ENCODE measurements around the gene DYNC1I1. TPM values are rescaled to one million over a fixed set of nuclear protein-coding genes. Genes with fewer than 3 reads are reported as not detected.

The DYNC1I1 gene
- total RNA-seq, 2 experiments from 2014 or later: not detected

GRCh38 chr7:95766657-95767056 is 5.7 kb upstream of the DYNC1I1 start:
- ChIA-PET POLR2A (no interaction called here), CTCF (no interaction called here)
- Mint-ChIP-seq H3K9me3 (ENCODE audit: insufficient read depth) (no peaks in the 10 kb centered on the region), H3K27me3 (ENCODE audit: low read depth) (peaks cover 5% of the 10 kb centered on the region), H3K4me3 (no peak overlapping the region), H3K27ac (no peak overlapping the region), H3K36me3 (ENCODE audit: low read depth) (no peaks in the 10 kb centered on the region), H3K4me1 (ENCODE audit: low read depth) (no peaks in the 10 kb centered on the region)
- no peak for DNase-seq
- ATAC-seq: no peak

- Mint-ChIP-seq H3K27ac (no peak overlapping the region), H3K4me1 (ENCODE audit: low read depth) (peaks cover 3% of the 10 kb centered on the region), H3K36me3 (ENCODE audit: low read depth) (no peaks in the 10 kb centered on the region), H3K9me3 (ENCODE audit: insufficient read depth) (no peaks in the 10 kb centered on the region), H3K4me3 (no peak overlapping the region), H3K27me3 (ENCODE audit: low read depth) (peaks cover 21% of the 10 kb centered on the region)
- CTCF ChIA-PET: no interaction called here
- ATAC-seq (no peak), DNase-seq (no peak)
- POLR2A ChIA-PET: no interaction called here
These were observed 622 bp downstream of the DYNC1I1 start for GRCh38 chr7:95772771-95773581.

DNA sequence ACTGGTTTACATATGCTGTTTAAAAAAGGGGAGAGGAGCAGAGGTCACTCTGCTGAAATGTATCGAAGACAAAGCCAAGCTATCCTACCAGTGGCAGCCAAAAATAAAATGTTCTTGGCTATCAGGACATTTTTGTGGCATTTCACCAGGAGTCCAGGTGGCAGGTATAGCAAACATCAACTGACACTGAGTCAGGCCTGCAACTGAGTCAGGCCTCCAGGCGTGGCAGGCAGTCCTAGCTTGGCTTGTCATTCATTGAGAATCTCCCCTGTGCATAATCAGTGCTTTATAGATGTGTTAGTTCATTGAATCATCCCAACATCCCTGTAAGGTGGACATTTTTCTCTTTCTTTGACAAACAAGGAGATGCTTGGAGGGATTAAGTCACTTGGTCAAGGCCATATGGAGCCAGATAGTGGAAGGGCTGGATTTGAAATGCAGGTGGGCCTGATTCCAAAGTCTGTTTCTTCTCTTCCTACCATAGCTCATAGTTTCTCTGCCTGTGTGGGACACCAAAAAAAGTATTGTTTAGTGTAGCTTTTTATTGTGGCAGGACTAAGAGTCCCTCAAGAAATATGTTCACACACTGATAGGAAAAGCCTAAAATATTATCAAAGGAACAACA is 4.3 kb downstream of the DYNC1I1 start:
- no peak for DNase-seq
- H3K36me3 Mint-ChIP-seq (ENCODE audit: low read depth): no peaks in the 10 kb centered on the region
- CTCF ChIA-PET: no interaction called here
- no peak overlapping the region for H3K27ac Mint-ChIP-seq
- no peaks in the 10 kb centered on the region for H3K9me3 Mint-ChIP-seq (ENCODE audit: insufficient read depth)
- POLR2A ChIA-PET: no interaction called here
- H3K4me3 Mint-ChIP-seq: no peak overlapping the region
- H3K27me3 Mint-ChIP-seq (ENCODE audit: low read depth): peaks cover 16% of the 10 kb centered on the region
- ATAC-seq: no peak
- peaks cover 3% of the 10 kb centered on the region for H3K4me1 Mint-ChIP-seq (ENCODE audit: low read depth)

GRCh38 chr7:95777269-95777668 is 4.9 kb downstream of the DYNC1I1 start:
- H3K27ac Mint-ChIP-seq: no peak overlapping the region
- H3K9me3 Mint-ChIP-seq (ENCODE audit: insufficient read depth): no peaks in the 10 kb centered on the region
- H3K4me1 Mint-ChIP-seq (ENCODE audit: low read depth): peaks cover under 1% of the 10 kb centered on the region
- H3K27me3 Mint-ChIP-seq (ENCODE audit: low read depth): peaks cover 12% of the 10 kb centered on the region
- H3K4me3 Mint-ChIP-seq: no peak overlapping the region
- no peak for ATAC-seq
- DNase-seq: no peak
- ChIA-PET POLR2A (no interaction called here), CTCF (no interaction called here)
- no peaks in the 10 kb centered on the region for H3K36me3 Mint-ChIP-seq (ENCODE audit: low read depth)

DNA sequence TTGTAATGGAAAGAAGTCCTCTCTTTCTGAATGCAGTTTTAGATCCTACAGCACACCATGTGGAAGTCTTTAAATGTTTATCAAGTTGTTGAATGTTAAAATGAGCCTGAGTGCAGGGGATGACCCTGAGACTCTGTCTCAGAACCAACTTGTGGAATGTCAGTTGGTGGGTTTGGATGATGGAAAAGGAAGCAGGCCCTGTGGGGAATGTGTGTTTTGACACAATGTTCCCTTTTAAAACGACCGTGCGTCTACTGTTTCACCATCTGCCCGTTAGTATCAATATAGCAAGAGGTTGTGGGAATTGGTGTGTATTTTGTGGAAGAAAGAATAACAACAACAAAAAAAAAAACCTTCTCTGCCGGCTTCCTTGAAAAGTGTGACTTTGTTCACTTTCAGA is 8.3 kb downstream of the DYNC1I1 start:
- ATAC-seq (no peak), DNase-seq (no peak)
- no peak overlapping the region for H3K4me3 Mint-ChIP-seq
- ChIA-PET POLR2A (no interaction called here), CTCF (no interaction called here)
- H3K27me3 Mint-ChIP-seq (ENCODE audit: low read depth): no peaks in the 10 kb centered on the region
- no peaks in the 10 kb centered on the region for H3K9me3 Mint-ChIP-seq (ENCODE audit: insufficient read depth)
- no peaks in the 10 kb centered on the region for H3K4me1 Mint-ChIP-seq (ENCODE audit: low read depth)
- no peak overlapping the region for H3K27ac Mint-ChIP-seq
- no peaks in the 10 kb centered on the region for H3K36me3 Mint-ChIP-seq (ENCODE audit: low read depth)

GRCh38 chr7:95781961-95782586 is 9.7 kb downstream of the DYNC1I1 start:
- Mint-ChIP-seq H3K36me3 (ENCODE audit: low read depth) (no peaks in the 10 kb centered on the region), H3K4me1 (ENCODE audit: low read depth) (no peaks in the 10 kb centered on the region), H3K4me3 (no peak overlapping the region), H3K27ac (no peak overlapping the region), H3K27me3 (ENCODE audit: low read depth) (no peaks in the 10 kb centered on the region), H3K9me3 (ENCODE audit: insufficient read depth) (no peaks in the 10 kb centered on the region)
- ATAC-seq (no peak), DNase-seq (no peak)
- ChIA-PET POLR2A (no interaction called here), CTCF (no interaction called here)

DNA sequence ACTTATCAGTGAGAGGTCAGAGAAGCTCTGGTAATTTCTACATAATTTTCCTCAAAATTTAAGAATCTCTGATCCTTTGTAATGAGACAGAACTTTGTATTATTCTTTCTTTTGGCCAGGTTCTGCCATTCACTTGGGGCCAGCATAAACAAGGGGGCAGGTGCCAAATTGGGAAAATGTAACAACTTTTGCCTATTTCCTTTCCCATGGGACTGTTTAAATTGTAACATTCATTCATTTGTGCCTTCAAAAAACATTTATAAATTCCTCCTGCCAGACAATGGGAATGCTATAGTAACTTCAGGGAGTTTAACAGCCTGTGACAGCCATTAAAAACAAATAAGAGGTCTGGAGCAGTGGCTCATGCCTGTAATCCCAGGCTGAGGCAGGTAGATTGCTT is 12.4 kb downstream of the DYNC1I1 start:
- no peak for ATAC-seq
- H3K36me3 Mint-ChIP-seq (ENCODE audit: low read depth): no peaks in the 10 kb centered on the region
- ChIA-PET CTCF (no interaction called here), POLR2A (no interaction called here)
- no peak for DNase-seq
- H3K4me1 Mint-ChIP-seq (ENCODE audit: low read depth): no peaks in the 10 kb centered on the region
- H3K27me3 Mint-ChIP-seq (ENCODE audit: low read depth): no peaks in the 10 kb centered on the region
- H3K9me3 Mint-ChIP-seq (ENCODE audit: insufficient read depth): no peaks in the 10 kb centered on the region
- H3K27ac Mint-ChIP-seq: no peak overlapping the region
- no peak overlapping the region for H3K4me3 Mint-ChIP-seq

- Mint-ChIP-seq H3K36me3 (ENCODE audit: low read depth) (no peaks in the 10 kb centered on the region), H3K9me3 (ENCODE audit: insufficient read depth) (no peaks in the 10 kb centered on the region), H3K4me3 (no peak overlapping the region), H3K27me3 (ENCODE audit: low read depth) (no peaks in the 10 kb centered on the region), H3K27ac (no peak overlapping the region), H3K4me1 (ENCODE audit: low read depth) (no peaks in the 10 kb centered on the region)
- ATAC-seq: no peak
- ChIA-PET CTCF (interaction anchor here (0.6 kb wide), 1 partner anchor 1337 kb away, joined by 3 read pairs; no protein-coding TSS in a partner anchor), POLR2A (interaction anchor here (0.7 kb wide), 1 partner anchor 206 kb away, joined by 3 read pairs; no protein-coding TSS in a partner anchor)
- DNase-seq: no peak
These were observed 15.9 kb downstream of the DYNC1I1 start for GRCh38 chr7:95788258-95788657.

GRCh38 chr7:95788884-95789283 is 16.5 kb downstream of the DYNC1I1 start:
- Mint-ChIP-seq H3K36me3 (ENCODE audit: low read depth) (no peaks in the 10 kb centered on the region), H3K4me3 (no peak overlapping the region), H3K27ac (no peak overlapping the region), H3K27me3 (ENCODE audit: low read depth) (no peaks in the 10 kb centered on the region), H3K4me1 (ENCODE audit: low read depth) (no peaks in the 10 kb centered on the region), H3K9me3 (ENCODE audit: insufficient read depth) (no peaks in the 10 kb centered on the region)
- DNase-seq: no peak
- ATAC-seq: no peak
- CTCF ChIA-PET: interaction anchor here (0.6 kb wide), 1 partner anchor 1337 kb away, joined by 3 read pairs; no protein-coding TSS in a partner anchor
- POLR2A ChIA-PET: interaction anchor here (0.7 kb wide), 1 partner anchor 207 kb away, joined by 3 read pairs; no protein-coding TSS in a partner anchor

- no peaks in the 10 kb centered on the region for H3K27me3 Mint-ChIP-seq (ENCODE audit: low read depth)
- no peak for DNase-seq
- ChIA-PET CTCF (no interaction called here), POLR2A (no interaction called here)
- H3K9me3 Mint-ChIP-seq (ENCODE audit: insufficient read depth): no peaks in the 10 kb centered on the region
- no peak for ATAC-seq
- no peaks in the 10 kb centered on the region for H3K36me3 Mint-ChIP-seq (ENCODE audit: low read depth)
- H3K27ac Mint-ChIP-seq: no peak overlapping the region
- H3K4me3 Mint-ChIP-seq: no peak overlapping the region
- H3K4me1 Mint-ChIP-seq (ENCODE audit: low read depth): no peaks in the 10 kb centered on the region
These were observed 21.3 kb downstream of the DYNC1I1 start for GRCh38 chr7:95793658-95794057.

GRCh38 chr7:95794917-95795515 is 22.7 kb downstream of the DYNC1I1 start:
- ATAC-seq (no peak), DNase-seq (no peak)
- H3K9me3 Mint-ChIP-seq (ENCODE audit: insufficient read depth): no peaks in the 10 kb centered on the region
- H3K4me3 Mint-ChIP-seq: no peak overlapping the region
- no peaks in the 10 kb centered on the region for H3K36me3 Mint-ChIP-seq (ENCODE audit: low read depth)
- H3K27me3 Mint-ChIP-seq (ENCODE audit: low read depth): peaks cover 2% of the 10 kb centered on the region
- ChIA-PET CTCF (interaction anchor here (1.5 kb wide), 1 partner anchor 11 kb away, joined by 3 read pairs; no protein-coding TSS in a partner anchor), POLR2A (no interaction called here)
- H3K27ac Mint-ChIP-seq: no peak overlapping the region
- no peaks in the 10 kb centered on the region for H3K4me1 Mint-ChIP-seq (ENCODE audit: low read depth)

GRCh38 chr7:95796617-95797016 is 24.3 kb downstream of the DYNC1I1 start:
- ATAC-seq: no peak
- DNase-seq: no peak
- ChIA-PET CTCF (no interaction called here), POLR2A (no interaction called here)
- Mint-ChIP-seq H3K9me3 (ENCODE audit: insufficient read depth) (no peaks in the 10 kb centered on the region), H3K4me1 (ENCODE audit: low read depth) (no peaks in the 10 kb centered on the region), H3K4me3 (no peak overlapping the region), H3K36me3 (ENCODE audit: low read depth) (no peaks in the 10 kb centered on the region), H3K27me3 (ENCODE audit: low read depth) (peaks cover 4% of the 10 kb centered on the region), H3K27ac (no peak overlapping the region)
